Colonic mucosa (tissue), 4 donors: Measurements from ENCODE around the gene NAP1L4. TPM values are rescaled to one million over a fixed set of nuclear protein-coding genes. Genes with fewer than 3 reads are reported as not detected.
A peak's percentile ranks its signal among the peaks of the same experiment; 100 is the strongest.

Experiments
- DNase-seq: peaks from one replicate; pipeline ENCODE4 v3.0.0-alpha.2; 2020
- H3K27ac ChIP-seq: fragments of 200-600 bp; one replicate; pipeline ENCODE4 v1.8.0; 2021
- H3K27me3 ChIP-seq: fragments of 200-600 bp; one replicate; pipeline ENCODE4 v1.8.0; 2021
- H3K36me3 ChIP-seq: fragments of 200-600 bp; one replicate; pipeline ENCODE4 v1.8.0; 2021
- H3K4me1 ChIP-seq: fragments of 200-600 bp; one replicate; pipeline ENCODE4 v1.8.0; 2021; ENCODE audit warnings: mild to moderate bottlenecking
- H3K4me3 ChIP-seq: fragments of 200-600 bp; one replicate; pipeline ENCODE4 v1.8.0; 2021
- H3K9ac ChIP-seq, 2 donors: one replicate each; pipeline ENCODE4 v1.7.0; 2013; ENCODE audit warnings: control low read depth in 2 of 2, low read depth in 2 of 2, low read length in 2 of 2
- H3K9me3 ChIP-seq: fragments of 200-600 bp; one replicate; pipeline ENCODE4 v1.8.0; 2021
- intact Hi-C: fragments of 100-400 bp; cut with DNase I; formaldehyde crosslinking; loops from one replicate; pipeline ENCODE4 v1.14.1; 2022
- total RNA-seq, 2 donors: library from RNA; stranded (reverse); fragmentation: NEBNext Ultra II Directional in 1 of 2; extraction: Animal tissue kit (Norgen Biotek cat#: 25700) in 1 of 2; gene quantifications; one replicate each; pipeline ENCODE4 v1.2.1, GENCODE V29; 2021
- TF ChIP-seq, protein P1 (sequence below): fragments of 200-600 bp; IDR thresholded peaks from one replicate; pipeline ENCODE4 v1.8.0; 2022; ENCODE audit warnings: antibody characterized with exemption, mild to moderate bottlenecking
- donor health status: healthy.
- donor health status: DM: no; HTN: no; CAD: no.
- donor health status: DM: no; HTN: no; CAD: no.

NAP1L4 gene
- total RNA-seq, 2 donors from 2014 or later: 96.1 to 134 TPM

DNA sequence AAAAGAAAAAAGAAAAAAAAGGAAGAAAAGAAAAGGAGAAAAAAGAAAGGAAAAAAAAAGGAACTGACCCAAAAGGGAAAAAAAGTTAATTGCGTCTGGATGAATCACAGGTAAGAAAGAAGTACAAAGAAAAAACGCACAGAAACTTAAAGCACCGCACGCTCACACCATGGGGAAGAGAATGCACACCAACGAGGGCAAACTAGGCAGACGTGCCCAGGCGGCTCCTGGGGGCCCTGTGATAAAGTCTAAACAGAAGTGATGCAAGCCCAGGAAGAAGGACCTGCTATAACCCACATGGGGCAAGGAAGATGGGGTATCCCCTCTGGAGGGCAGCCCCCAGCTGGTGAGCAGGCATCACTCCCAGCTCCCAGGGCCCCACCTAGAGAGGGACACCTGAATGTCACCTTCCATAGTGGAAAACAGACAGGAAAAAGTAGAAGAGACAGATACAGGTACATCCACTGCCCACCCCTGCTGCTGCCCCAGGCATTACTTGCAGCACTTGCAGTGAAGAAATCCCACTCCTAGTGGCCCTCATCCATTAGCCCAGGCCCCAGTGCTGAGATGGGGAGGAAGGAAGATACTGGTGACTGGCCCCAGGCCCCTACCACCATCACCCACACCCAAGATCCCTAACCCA, 28.9 kb downstream of the NAP1L4 start:
- Histone ChIP-seq H3K9me3 (no peaks in the 10 kb centered on the region), H3K27ac (no peak overlapping the region), H3K27me3 (no peaks in the 10 kb centered on the region), H3K36me3 (peaks cover 14% of the 10 kb centered on the region), H3K4me1 (no peaks in the 10 kb centered on the region), H3K4me3 (no peak overlapping the region), H3K9ac (no peak overlapping the region)
- TF ChIP-seq, protein P1, sequence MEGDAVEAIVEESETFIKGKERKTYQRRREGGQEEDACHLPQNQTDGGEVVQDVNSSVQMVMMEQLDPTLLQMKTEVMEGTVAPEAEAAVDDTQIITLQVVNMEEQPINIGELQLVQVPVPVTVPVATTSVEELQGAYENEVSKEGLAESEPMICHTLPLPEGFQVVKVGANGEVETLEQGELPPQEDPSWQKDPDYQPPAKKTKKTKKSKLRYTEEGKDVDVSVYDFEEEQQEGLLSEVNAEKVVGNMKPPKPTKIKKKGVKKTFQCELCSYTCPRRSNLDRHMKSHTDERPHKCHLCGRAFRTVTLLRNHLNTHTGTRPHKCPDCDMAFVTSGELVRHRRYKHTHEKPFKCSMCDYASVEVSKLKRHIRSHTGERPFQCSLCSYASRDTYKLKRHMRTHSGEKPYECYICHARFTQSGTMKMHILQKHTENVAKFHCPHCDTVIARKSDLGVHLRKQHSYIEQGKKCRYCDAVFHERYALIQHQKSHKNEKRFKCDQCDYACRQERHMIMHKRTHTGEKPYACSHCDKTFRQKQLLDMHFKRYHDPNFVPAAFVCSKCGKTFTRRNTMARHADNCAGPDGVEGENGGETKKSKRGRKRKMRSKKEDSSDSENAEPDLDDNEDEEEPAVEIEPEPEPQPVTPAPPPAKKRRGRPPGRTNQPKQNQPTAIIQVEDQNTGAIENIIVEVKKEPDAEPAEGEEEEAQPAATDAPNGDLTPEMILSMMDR: no peak
- intact Hi-C loops: no loop called here
- no peak for DNase-seq

DNA sequence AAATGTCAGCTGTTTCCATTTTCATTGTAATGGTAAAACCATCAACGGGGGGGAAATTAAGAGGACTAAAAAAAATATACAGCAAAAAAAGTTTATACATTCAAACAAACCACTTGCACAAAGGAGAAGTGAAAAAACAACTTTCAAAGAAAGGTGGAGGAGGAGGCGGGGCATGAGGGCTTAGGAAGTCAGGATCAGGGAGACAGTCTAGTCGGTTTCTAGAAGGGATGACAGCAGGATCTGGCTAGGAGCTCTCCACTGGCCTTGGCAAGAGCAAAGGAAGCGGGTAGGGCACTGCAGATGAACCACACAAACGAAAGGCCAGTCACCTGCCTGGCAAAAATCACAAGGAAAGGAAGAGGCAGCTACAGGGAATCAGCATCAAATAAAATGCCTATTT, 31.0 kb downstream of the NAP1L4 start:
- Histone ChIP-seq H3K4me3 (no peak overlapping the region), H3K9ac (no peak overlapping the region), H3K36me3 (peaks cover 11% of the 10 kb centered on the region), H3K9me3 (no peaks in the 10 kb centered on the region), H3K27ac (no peak overlapping the region), H3K27me3 (no peaks in the 10 kb centered on the region), H3K4me1 (no peaks in the 10 kb centered on the region)
- intact Hi-C loops: no loop called here
- TF ChIP-seq, protein P1: no peak
- no peak for DNase-seq

DNA sequence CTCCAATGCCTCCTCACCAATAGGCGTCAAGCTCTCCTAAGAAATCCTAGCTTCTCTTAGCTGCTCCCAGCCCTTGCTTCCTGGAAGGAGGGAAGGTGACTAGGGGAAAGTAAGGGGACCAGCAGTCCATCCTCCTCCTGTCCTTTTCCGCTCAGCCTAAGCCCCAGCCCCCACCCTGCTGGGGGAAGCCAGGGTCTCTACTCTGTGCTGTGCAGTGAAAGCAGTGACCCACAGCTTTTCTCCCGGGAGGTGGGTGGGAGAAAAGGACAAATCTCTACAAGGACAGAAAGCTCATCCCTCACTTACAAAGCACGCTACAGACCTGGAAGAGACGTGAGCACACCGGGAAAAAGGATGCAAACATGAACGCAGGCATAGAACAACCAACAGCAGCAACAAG, 32.0 kb downstream of the NAP1L4 start:
- intact Hi-C loops: no loop called here
- no peak overlapping the region for H3K4me3 ChIP-seq
- TF ChIP-seq, protein P1: no peak
- H3K9ac ChIP-seq: no peak overlapping the region
- no peaks in the 10 kb centered on the region for H3K4me1 ChIP-seq
- H3K9me3 ChIP-seq: no peaks in the 10 kb centered on the region
- H3K27ac ChIP-seq: no peak overlapping the region
- peaks cover 11% of the 10 kb centered on the region for H3K36me3 ChIP-seq
- H3K27me3 ChIP-seq: no peaks in the 10 kb centered on the region
- no peak for DNase-seq

DNA sequence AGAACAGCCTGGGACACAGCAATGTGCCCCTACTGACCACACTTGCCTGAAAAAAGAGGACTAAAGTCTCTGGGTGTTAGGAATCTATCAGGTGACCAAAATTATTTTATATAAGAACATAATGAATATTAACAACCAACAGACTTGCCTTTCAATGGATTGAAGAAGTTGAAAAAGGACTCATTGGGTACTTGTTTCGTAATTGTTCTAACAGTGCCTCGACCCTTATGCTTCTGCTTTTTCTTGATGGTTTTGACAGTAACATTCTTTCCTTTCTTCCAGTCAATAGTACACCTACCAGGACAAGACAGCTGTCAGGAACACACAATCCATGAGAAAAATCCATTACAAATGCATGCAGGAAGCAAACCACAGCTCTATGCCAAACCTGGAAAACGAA, 33.9 kb downstream of the NAP1L4 start:
- intact Hi-C loops: no loop called here
- TF ChIP-seq, protein P1: no peak
- Histone ChIP-seq H3K36me3 (peaks cover 5% of the 10 kb centered on the region), H3K4me3 (no peak overlapping the region), H3K27me3 (no peaks in the 10 kb centered on the region), H3K27ac (no peak overlapping the region), H3K4me1 (no peaks in the 10 kb centered on the region), H3K9me3 (no peaks in the 10 kb centered on the region), H3K9ac (peak overlapping the region in 1 of 2 donors; percentile 35)
- no peak for DNase-seq

DNA sequence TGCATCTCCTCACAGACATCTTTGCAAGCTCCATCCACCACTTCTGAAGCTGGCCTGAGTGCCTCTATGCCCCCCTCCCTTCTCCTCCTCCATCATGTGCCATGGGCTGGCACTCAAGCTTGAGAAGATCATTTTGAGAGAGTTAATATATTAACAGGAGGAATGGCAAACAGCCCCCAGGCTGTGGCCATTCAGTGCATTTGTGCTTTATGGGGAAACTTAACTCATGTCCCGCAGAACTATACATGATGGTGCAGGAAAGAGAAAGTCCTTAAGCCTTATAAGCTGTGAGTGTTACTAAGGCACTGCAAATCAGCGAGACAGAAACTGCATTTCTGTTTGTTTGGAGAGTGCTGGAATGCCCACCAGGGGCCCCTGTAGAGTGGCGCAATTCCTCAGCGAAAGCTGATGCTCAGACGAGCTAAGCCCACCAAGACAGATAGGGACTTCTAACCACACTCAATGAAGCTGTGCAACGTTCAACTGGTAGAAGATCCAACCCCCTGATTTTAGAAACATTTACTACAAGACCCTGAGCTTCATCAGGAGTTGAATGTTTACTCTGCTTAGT, 36.1 kb downstream of the NAP1L4 start:
- Histone ChIP-seq H3K27me3 (no peaks in the 10 kb centered on the region), H3K9me3 (no peaks in the 10 kb centered on the region), H3K4me3 (no peak overlapping the region), H3K36me3 (peaks cover 10% of the 10 kb centered on the region), H3K9ac (no peak overlapping the region), H3K4me1 (no peaks in the 10 kb centered on the region), H3K27ac (no peak overlapping the region)
- TF ChIP-seq, protein P1: no peak
- intact Hi-C loops: no loop called here
- DNase-seq: no peak
